ENCODE measurements around the gene NDUFA11.

DNA sequence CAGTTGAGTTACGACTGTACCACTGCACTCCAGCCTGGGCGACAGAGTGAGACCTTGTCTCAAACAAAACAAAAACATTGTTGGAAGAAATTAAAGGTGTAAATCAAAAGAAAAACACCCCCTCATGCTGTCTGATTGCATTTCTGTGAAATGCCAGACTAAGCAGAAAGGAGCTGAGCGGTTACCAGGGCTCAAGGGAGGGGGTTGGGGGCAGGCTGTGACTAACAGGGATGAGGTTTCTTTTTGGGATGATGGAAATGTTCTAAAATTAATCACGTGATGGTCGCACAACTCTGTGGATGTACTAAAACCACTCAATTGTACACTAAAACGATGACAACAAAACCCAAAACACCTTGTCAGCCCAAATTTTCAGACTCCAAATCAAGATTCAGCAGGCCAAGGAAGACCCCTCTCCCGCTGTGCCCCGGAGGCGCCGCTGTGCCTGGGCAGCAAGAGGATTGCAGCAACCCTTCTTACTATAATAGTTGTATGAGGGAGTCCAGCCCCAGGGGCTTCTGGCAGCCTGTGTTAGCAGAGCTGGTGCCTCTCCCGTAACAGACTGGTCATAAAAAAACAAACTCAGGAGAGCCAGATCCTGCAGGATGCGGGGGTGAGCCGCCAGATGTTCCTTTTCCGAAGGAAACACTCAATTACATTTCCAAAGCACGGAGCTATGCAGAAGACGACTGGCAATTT lies 31.3 kb upstream of the NDUFA11 start:
- TF ChIP-seq RAD21 (CRISPR knock-in tag; IDR thresholded peaks at IDR 0.05) (no peak), ZNF263 (CRISPR knock-in tag; IDR thresholded peaks at IDR 0.05) (no peak), TAF1 (CRISPR knock-in tag; IDR thresholded peaks at IDR 0.05) (no peak), ZNF256 (CRISPR knock-in tag; conservative IDR thresholded peaks at IDR 0.05) (no peak), POLR2A (IDR thresholded peaks at IDR 0.05; ENCODE audit: insufficient read depth in 1 of 2, low read depth in 2 of 2, low read length in 2 of 2) (no peak), JARID2 (CRISPR knock-in tag; IDR thresholded peaks at IDR 0.05; ENCODE audit: insufficient replicate concordance) (no peak), MAFK (conservative IDR thresholded peaks at IDR 0.05 in 1 of 2, IDR thresholded peaks at IDR 0.05 in 1 of 2; ENCODE audit: low read length in 2 of 2) (no peak), EZH2 (conservative IDR thresholded peaks at IDR 0.05; ENCODE audit: low read depth, low read length) (no peak), TRIM24 (CRISPR knock-in tag; IDR thresholded peaks at IDR 0.05) (no peak), SIN3A (IDR thresholded peaks at IDR 0.05; ENCODE audit: borderline replicate concordance, low read depth, low read length) (no peak), ZNF562 (CRISPR knock-in tag; IDR thresholded peaks at IDR 0.05; ENCODE audit: borderline replicate concordance) (no peak)
- TF ChIP-seq, protein P1, sequence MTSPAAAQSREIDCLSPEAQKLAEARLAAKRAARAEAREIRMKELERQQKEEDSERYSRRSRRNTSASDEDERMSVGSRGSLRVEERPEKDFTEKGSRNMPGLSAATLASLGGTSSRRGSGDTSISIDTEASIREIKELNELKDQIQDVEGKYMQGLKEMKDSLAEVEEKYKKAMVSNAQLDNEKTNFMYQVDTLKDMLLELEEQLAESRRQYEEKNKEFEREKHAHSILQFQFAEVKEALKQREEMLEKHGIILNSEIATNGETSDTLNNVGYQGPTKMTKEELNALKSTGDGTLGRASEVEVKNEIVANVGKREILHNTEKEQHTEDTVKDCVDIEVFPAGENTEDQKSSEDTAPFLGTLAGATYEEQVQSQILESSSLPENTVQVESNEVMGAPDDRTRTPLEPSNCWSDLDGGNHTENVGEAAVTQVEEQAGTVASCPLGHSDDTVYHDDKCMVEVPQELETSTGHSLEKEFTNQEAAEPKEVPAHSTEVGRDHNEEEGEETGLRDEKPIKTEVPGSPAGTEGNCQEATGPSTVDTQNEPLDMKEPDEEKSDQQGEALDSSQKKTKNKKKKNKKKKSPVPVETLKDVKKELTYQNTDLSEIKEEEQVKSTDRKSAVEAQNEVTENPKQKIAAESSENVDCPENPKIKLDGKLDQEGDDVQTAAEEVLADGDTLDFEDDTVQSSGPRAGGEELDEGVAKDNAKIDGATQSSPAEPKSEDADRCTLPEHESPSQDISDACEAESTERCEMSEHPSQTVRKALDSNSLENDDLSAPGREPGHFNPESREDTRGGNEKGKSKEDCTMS (CRISPR knock-in tag; conservative IDR thresholded peaks at IDR 0.05): no peak
- TF ChIP-seq, protein P2, sequence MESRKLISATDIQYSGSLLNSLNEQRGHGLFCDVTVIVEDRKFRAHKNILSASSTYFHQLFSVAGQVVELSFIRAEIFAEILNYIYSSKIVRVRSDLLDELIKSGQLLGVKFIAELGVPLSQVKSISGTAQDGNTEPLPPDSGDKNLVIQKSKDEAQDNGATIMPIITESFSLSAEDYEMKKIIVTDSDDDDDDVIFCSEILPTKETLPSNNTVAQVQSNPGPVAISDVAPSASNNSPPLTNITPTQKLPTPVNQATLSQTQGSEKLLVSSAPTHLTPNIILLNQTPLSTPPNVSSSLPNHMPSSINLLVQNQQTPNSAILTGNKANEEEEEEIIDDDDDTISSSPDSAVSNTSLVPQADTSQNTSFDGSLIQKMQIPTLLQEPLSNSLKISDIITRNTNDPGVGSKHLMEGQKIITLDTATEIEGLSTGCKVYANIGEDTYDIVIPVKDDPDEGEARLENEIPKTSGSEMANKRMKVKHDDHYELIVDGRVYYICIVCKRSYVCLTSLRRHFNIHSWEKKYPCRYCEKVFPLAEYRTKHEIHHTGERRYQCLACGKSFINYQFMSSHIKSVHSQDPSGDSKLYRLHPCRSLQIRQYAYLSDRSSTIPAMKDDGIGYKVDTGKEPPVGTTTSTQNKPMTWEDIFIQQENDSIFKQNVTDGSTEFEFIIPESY (CRISPR knock-in tag; IDR thresholded peaks at IDR 0.05): no peak
